Suprapubic skin (tissue), 3 donors: ENCODE data around the gene SOX6.

ENCODE experiments used
- POLR2A ChIP-seq, 2 donors: fragments of 450-650 bp; IDR thresholded peaks; one replicate each; pipeline ENCODE4 v1.6.1; 2017; ENCODE audit warnings: antibody characterized with exemption in 2 of 2, mild to moderate bottlenecking in 2 of 2, moderate library complexity in 2 of 2
- TF ChIP-seq, protein P1 (sequence below), 2 donors: fragments of 200-600 bp in 1 of 2; fragments of 450-650 bp in 1 of 2; sonication (generic) in 1 of 2; IDR thresholded peaks; one replicate each; pipeline ENCODE4 v1.5.1; 2016 to 2019; ENCODE audit warnings: antibody characterized with exemption in 2 of 2, mild to moderate bottlenecking in 1 of 2, moderate library complexity in 1 of 2

DNA sequence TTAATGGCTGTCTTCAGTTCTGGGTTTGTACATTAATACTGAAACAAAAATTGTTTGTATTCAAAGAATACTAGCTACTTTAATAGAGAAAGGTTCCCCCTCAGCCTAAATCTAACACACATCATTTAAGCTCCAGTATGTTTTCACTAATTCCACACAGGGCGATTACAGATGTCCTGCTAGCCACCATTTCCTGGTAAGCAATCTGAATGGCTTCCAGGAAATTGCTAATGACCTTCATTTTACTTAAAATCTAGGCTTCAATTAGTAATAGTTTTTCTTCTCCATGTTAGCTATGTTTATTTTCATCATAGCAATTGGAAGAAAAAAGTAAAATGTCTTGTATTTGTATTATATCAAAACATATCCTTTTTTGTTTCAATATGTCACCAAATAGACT is 132.8 kb downstream of the SOX6 start:
- TF ChIP-seq, protein P1, sequence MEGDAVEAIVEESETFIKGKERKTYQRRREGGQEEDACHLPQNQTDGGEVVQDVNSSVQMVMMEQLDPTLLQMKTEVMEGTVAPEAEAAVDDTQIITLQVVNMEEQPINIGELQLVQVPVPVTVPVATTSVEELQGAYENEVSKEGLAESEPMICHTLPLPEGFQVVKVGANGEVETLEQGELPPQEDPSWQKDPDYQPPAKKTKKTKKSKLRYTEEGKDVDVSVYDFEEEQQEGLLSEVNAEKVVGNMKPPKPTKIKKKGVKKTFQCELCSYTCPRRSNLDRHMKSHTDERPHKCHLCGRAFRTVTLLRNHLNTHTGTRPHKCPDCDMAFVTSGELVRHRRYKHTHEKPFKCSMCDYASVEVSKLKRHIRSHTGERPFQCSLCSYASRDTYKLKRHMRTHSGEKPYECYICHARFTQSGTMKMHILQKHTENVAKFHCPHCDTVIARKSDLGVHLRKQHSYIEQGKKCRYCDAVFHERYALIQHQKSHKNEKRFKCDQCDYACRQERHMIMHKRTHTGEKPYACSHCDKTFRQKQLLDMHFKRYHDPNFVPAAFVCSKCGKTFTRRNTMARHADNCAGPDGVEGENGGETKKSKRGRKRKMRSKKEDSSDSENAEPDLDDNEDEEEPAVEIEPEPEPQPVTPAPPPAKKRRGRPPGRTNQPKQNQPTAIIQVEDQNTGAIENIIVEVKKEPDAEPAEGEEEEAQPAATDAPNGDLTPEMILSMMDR (IDR thresholded peaks at IDR 0.05): no peak
- no peak for TF ChIP-seq POLR2A (IDR thresholded peaks at IDR 0.05)
